ENCODE data around the gene PRICKLE3.
"Not testable (repeated sequence)": the region's sequence is repeated elsewhere in the genome, so short reads cannot be mapped to it uniquely, and the experiment has no call there.

PRICKLE3 gene

GRCh38 chrX:49175435-49176274, 10.5 kb downstream of the PRICKLE3 start:
- H3K4me3 ChIP-seq = no peak overlapping the region
- peaks cover 17 to 70% (median 44%) of the 10 kb centered on the region in 11 experiments; a peak in 20 of 22 replicates for H3K36me3 ChIP-seq
- H4K20me1 ChIP-seq = peaks cover 0 to 37% (median 0%) of the 10 kb centered on the region in 11 experiments; a peak in 7 of 22 replicates
- H3K4me2 ChIP-seq = peak overlapping the region in 4 of 11 experiments; percentile 46 to 66 (median 62); a peak in 8 of 22 replicates
- H3K4me1 ChIP-seq = peaks cover 9 to 60% (median 25%) of the 10 kb centered on the region in 10 experiments
- no peak overlapping the region for H3K9ac ChIP-seq
- 0 out of 22 replicates have a peak, but pooled peaks cover 0 to 4% (median 0%) of the 10 kb centered on the region in 11 experiments for H3K27me3 ChIP-seq
- TF ChIP-seq Cebpa-rat (IDR thresholded peaks at IDR 0.05) = no peak
- peaks cover 0 to 35% (median 13%) of the 10 kb centered on the region in 11 experiments; a peak in 12 of 22 replicates for H3K9me3 ChIP-seq (replicated peaks in 1 of 11)
- H3K27ac ChIP-seq = no peak overlapping the region

- no peak overlapping the region for H3K4me3 ChIP-seq
- peak overlapping the region in 1 of 11 experiments; percentile 12; a peak in 1 of 22 replicates for H3K4me2 ChIP-seq
- peaks cover 9 to 69% (median 33%) of the 10 kb centered on the region in 10 experiments for H3K4me1 ChIP-seq
- H3K27ac ChIP-seq = no peak overlapping the region
- peaks cover 17 to 61% (median 36%) of the 10 kb centered on the region in 11 experiments; a peak in 20 of 22 replicates for H3K36me3 ChIP-seq
- TF ChIP-seq Cebpa-rat (IDR thresholded peaks at IDR 0.05) = no peak
- H3K9me3 ChIP-seq (replicated peaks in 1 of 11) = peaks cover 0 to 35% (median 13%) of the 10 kb centered on the region in 11 experiments; a peak in 12 of 22 replicates
- no peak overlapping the region for H3K9ac ChIP-seq
- peaks cover 0 to 31% (median 0%) of the 10 kb centered on the region in 11 experiments; a peak in 6 of 22 replicates for H4K20me1 ChIP-seq
- H3K27me3 ChIP-seq = 0 out of 22 replicates have a peak, but pooled peaks cover 0 to 4% (median 0%) of the 10 kb centered on the region in 11 experiments
These were observed 11.4 kb downstream of the PRICKLE3 start for GRCh38 chrX:49174723-49175122.

- Histone ChIP-seq H3K9ac (peak overlapping the region in 2 of 11 experiments; percentile 79 to 84; a peak in 2 of 22 replicates), H3K36me3 (peaks cover 7 to 49% (median 24%) of the 10 kb centered on the region in 11 experiments; a peak in 20 of 22 replicates), H3K4me1 (peaks cover 10 to 81% (median 45%) of the 10 kb centered on the region in 10 experiments), H3K9me3 (replicated peaks in 1 of 11) (peaks cover 0 to 35% (median 13%) of the 10 kb centered on the region in 11 experiments; a peak in 12 of 22 replicates), H3K27ac (peak overlapping the region in 3 of 11 experiments; percentile 75 to 84 (median 83); a peak in 5 of 22 replicates), H4K20me1 (peaks cover 0 to 20% (median 0%) of the 10 kb centered on the region in 11 experiments; a peak in 5 of 22 replicates), H3K4me3 (peak overlapping the region in 3 of 10 experiments; percentile 64 to 74 (median 67); a peak in 7 of 20 replicates), H3K4me2 (peak overlapping the region; percentile 71 to 84 (median 80); a peak in 20 of 22 replicates)
- H3K27me3 ChIP-seq = not testable (repeated sequence)
These were observed 12.6 kb downstream of the PRICKLE3 start for GRCh38 chrX:49173544-49173943.

GRCh38 chrX:49172280-49172780, 13.8 kb downstream of the PRICKLE3 start:
- TF ChIP-seq Cebpa-rat (IDR thresholded peaks at IDR 0.05) = no peak
- peaks cover 0 to 4% (median 0%) of the 10 kb centered on the region in 11 experiments; a peak in 1 of 22 replicates for H3K27me3 ChIP-seq
- H3K36me3 ChIP-seq = peaks cover 0 to 38% (median 15%) of the 10 kb centered on the region in 11 experiments; a peak in 14 of 22 replicates
- peak overlapping the region; percentile 64 to 87 (median 80) for H3K27ac ChIP-seq
- peaks cover 21 to 84% (median 55%) of the 10 kb centered on the region in 10 experiments for H3K4me1 ChIP-seq
- peaks cover 0 to 35% (median 13%) of the 10 kb centered on the region in 11 experiments; a peak in 12 of 22 replicates for H3K9me3 ChIP-seq (replicated peaks in 1 of 11)
- H3K9ac ChIP-seq = peak overlapping the region; percentile 74 to 86 (median 83)
- H4K20me1 ChIP-seq = peaks cover 0 to 8% (median 0%) of the 10 kb centered on the region in 11 experiments; a peak in 5 of 22 replicates
- H3K4me3 ChIP-seq = peak overlapping the region; percentile 54 to 74 (median 66)
- H3K4me2 ChIP-seq = peak overlapping the region; percentile 71 to 84 (median 80)

GRCh38 chrX:49171752-49172279, 14.4 kb downstream of the PRICKLE3 start, which contains the start of gene PLP2:
Gene PLP2, plus strand, starts transcription at chrX:49171898. Its CDS starts 103 bp downstream, at chrX:49172001.
- Histone ChIP-seq H3K27me3 (peaks cover 0 to 4% (median 0%) of the 10 kb centered on the region in 11 experiments; a peak in 1 of 22 replicates), H3K4me2 (peak within 1 kb of the TSS; percentile 71 to 84 (median 80)), H3K36me3 (peaks cover 0 to 34% (median 12%) of the 10 kb centered on the region in 11 experiments; a peak in 14 of 22 replicates), H4K20me1 (peaks cover 0 to 4% (median 0%) of the 10 kb centered on the region in 11 experiments; a peak in 4 of 22 replicates), H3K4me3 (peak within 1 kb of the TSS; percentile 54 to 74 (median 66)), H3K27ac (peak within 1 kb of the TSS; percentile 64 to 87 (median 80)), H3K4me1 (peaks cover 27 to 79% (median 52%) of the 10 kb centered on the region in 10 experiments), H3K9ac (peak within 1 kb of the TSS; percentile 74 to 86 (median 83)), H3K9me3 (replicated peaks in 1 of 11) (peaks cover 0 to 35% (median 13%) of the 10 kb centered on the region in 11 experiments; a peak in 12 of 22 replicates)
- TF ChIP-seq Cebpa-rat (IDR thresholded peaks at IDR 0.05) = no peak

- peak overlapping the region; percentile 68 to 89 (median 80) for H3K4me2 ChIP-seq
- peak overlapping the region; percentile 42 to 67 (median 54); a peak in 19 of 20 replicates for H3K4me3 ChIP-seq
- peaks cover 0 to 33% (median 20%) of the 10 kb centered on the region in 11 experiments; a peak in 14 of 22 replicates for H3K9me3 ChIP-seq (replicated peaks in 1 of 11)
- H3K9ac ChIP-seq = peak overlapping the region; percentile 70 to 87 (median 81)
- peak overlapping the region; percentile 67 to 96 (median 89) for H3K27ac ChIP-seq
- H3K36me3 ChIP-seq = no peaks in the 10 kb centered on the region
- no peaks in the 10 kb centered on the region; a peak in 1 of 22 replicates for H4K20me1 ChIP-seq
- peaks cover 0 to 4% (median 0%) of the 10 kb centered on the region in 11 experiments; a peak in 1 of 22 replicates for H3K27me3 ChIP-seq
- TF ChIP-seq Cebpa-rat (IDR thresholded peaks at IDR 0.05) = no peak
- peaks cover 41 to 65% (median 55%) of the 10 kb centered on the region in 10 experiments for H3K4me1 ChIP-seq
These were observed 18.4 kb downstream of the PRICKLE3 start for GRCh38 chrX:49167740-49168108.

GRCh38 chrX:49166914-49167739, 19.0 kb downstream of the PRICKLE3 start:
- Histone ChIP-seq H3K9me3 (replicated peaks in 1 of 11) (peaks cover 0 to 27% (median 16%) of the 10 kb centered on the region in 11 experiments; a peak in 14 of 22 replicates), H3K4me2 (peak overlapping the region; percentile 68 to 89 (median 80)), H3K4me1 (peaks cover 39 to 64% (median 52%) of the 10 kb centered on the region in 10 experiments), H3K9ac (peak overlapping the region; percentile 70 to 87 (median 81)), H3K27ac (peak overlapping the region; percentile 67 to 96 (median 89)), H3K4me3 (peak overlapping the region; percentile 42 to 67 (median 54)), H3K27me3 (peaks cover 0 to 4% (median 0%) of the 10 kb centered on the region in 11 experiments; a peak in 2 of 22 replicates), H4K20me1 (no peaks in the 10 kb centered on the region; a peak in 1 of 22 replicates), H3K36me3 (no peaks in the 10 kb centered on the region)
- TF ChIP-seq Cebpa-rat (IDR thresholded peaks at IDR 0.05) = no peak
